Subcutaneous abdominal adipose tissue (tissue), 5 donors: ENCODE results near the gene SGSM1.

Source experiments
- H3K27ac ChIP-seq: one replicate; pipeline ENCODE4 v1.7.0; 2013; ENCODE audit warnings: low read depth, mild to moderate bottlenecking, inconsistent platforms, low read length, moderate library complexity
- H3K27me3 ChIP-seq, 5 donors: one replicate each; pipeline ENCODE4 v1.7.0; 2013; ENCODE audit warnings: low read length in 5 of 5, inconsistent platforms in 1 of 5; ENCODE audit not compliant: control insufficient read depth in 5 of 5, insufficient read depth in 4 of 5
- H3K36me3 ChIP-seq, 5 donors: one replicate each; pipeline ENCODE4 v1.7.0; 2013; ENCODE audit warnings: low read length in 5 of 5; ENCODE audit not compliant: control insufficient read depth in 5 of 5, insufficient read depth in 5 of 5
- H3K4me1 ChIP-seq, 5 donors: one replicate each; pipeline ENCODE4 v1.7.0; 2013; ENCODE audit warnings: low read length in 5 of 5, mild to moderate bottlenecking in 3 of 5, moderate library complexity in 1 of 5; ENCODE audit not compliant: control insufficient read depth in 5 of 5, insufficient read depth in 5 of 5
- H3K4me3 ChIP-seq, 5 donors: one replicate each; pipeline ENCODE4 v1.7.0; 2013; ENCODE audit warnings: low read length in 5 of 5, low read depth in 1 of 5
- H3K9ac ChIP-seq, 5 donors: one replicate each; pipeline ENCODE4 v1.7.0; 2013; ENCODE audit warnings: low read length in 5 of 5, mild to moderate bottlenecking in 4 of 5, moderate library complexity in 3 of 5
- H3K9me3 ChIP-seq, 5 donors: one replicate each; pipeline ENCODE4 v1.7.0; 2013; ENCODE audit warnings: low read length in 5 of 5; ENCODE audit not compliant: control insufficient read depth in 5 of 5
- donor health status: healthy.
- donor health status: healthy.
- donor health status: healthy.
- donor health status: healthy.
- donor health status: healthy.

The SGSM1 gene

GRCh38 chr22:24957043-24957442, 151.0 kb downstream of the SGSM1 start:
- no peaks in the 10 kb centered on the region for H3K9me3 ChIP-seq
- H3K4me3 ChIP-seq, result no peak overlapping the region
- peaks cover 0 to 23% (median 20%) of the 10 kb centered on the region in 5 donors for H3K4me1 ChIP-seq
- H3K9ac ChIP-seq, result no peak overlapping the region
- no peaks in the 10 kb centered on the region for H3K36me3 ChIP-seq
- H3K27me3 ChIP-seq, result no peaks in the 10 kb centered on the region
- H3K27ac ChIP-seq, result no peak overlapping the region

- H3K4me1 ChIP-seq, result peaks cover 7 to 26% (median 10%) of the 10 kb centered on the region in 5 donors
- no peak overlapping the region for H3K27ac ChIP-seq
- H3K36me3 ChIP-seq, result no peaks in the 10 kb centered on the region
- no peaks in the 10 kb centered on the region for H3K9me3 ChIP-seq
- H3K27me3 ChIP-seq, result no peaks in the 10 kb centered on the region
- no peak overlapping the region for H3K4me3 ChIP-seq
- no peak overlapping the region for H3K9ac ChIP-seq
These were observed 155.3 kb downstream of the SGSM1 start for GRCh38 chr22:24961217-24961844.

GRCh38 chr22:24962094-24962493, 156.1 kb downstream of the SGSM1 start:
- Histone ChIP-seq H3K9ac (no peak overlapping the region), H3K27me3 (no peaks in the 10 kb centered on the region), H3K4me1 (peaks cover 8 to 33% (median 14%) of the 10 kb centered on the region in 5 donors), H3K4me3 (no peak overlapping the region), H3K27ac (no peak overlapping the region), H3K36me3 (no peaks in the 10 kb centered on the region), H3K9me3 (no peaks in the 10 kb centered on the region)

GRCh38 chr22:24962835-24963234, 156.8 kb downstream of the SGSM1 start:
- no peaks in the 10 kb centered on the region for H3K27me3 ChIP-seq
- H3K9ac ChIP-seq, result no peak overlapping the region
- peaks cover 8 to 36% (median 14%) of the 10 kb centered on the region in 5 donors for H3K4me1 ChIP-seq
- no peaks in the 10 kb centered on the region for H3K36me3 ChIP-seq
- H3K27ac ChIP-seq, result no peak overlapping the region
- H3K4me3 ChIP-seq, result no peak overlapping the region
- H3K9me3 ChIP-seq, result no peaks in the 10 kb centered on the region

GRCh38 chr22:24964441-24964840, 158.4 kb downstream of the SGSM1 start:
- Histone ChIP-seq H3K9ac (no peak overlapping the region), H3K27me3 (no peaks in the 10 kb centered on the region), H3K4me1 (peaks cover 10 to 52% (median 21%) of the 10 kb centered on the region in 5 donors), H3K27ac (no peak overlapping the region), H3K4me3 (no peak overlapping the region), H3K36me3 (no peaks in the 10 kb centered on the region), H3K9me3 (no peaks in the 10 kb centered on the region)

GRCh38 chr22:24965822-24966626, 160.0 kb downstream of the SGSM1 start:
- peak overlapping the region in 2 of 5 donors; percentile 33 to 51 for H3K9ac ChIP-seq
- no peaks in the 10 kb centered on the region for H3K36me3 ChIP-seq
- H3K27ac ChIP-seq, result peak overlapping the region; percentile 70
- peaks cover 19 to 66% (median 29%) of the 10 kb centered on the region in 5 donors for H3K4me1 ChIP-seq
- H3K4me3 ChIP-seq, result peak overlapping the region in 3 of 5 donors; percentile 13 to 47 (median 25)
- no peaks in the 10 kb centered on the region for H3K9me3 ChIP-seq
- no peaks in the 10 kb centered on the region for H3K27me3 ChIP-seq

GRCh38 chr22:24968066-24968561, 162.1 kb downstream of the SGSM1 start:
- H3K4me3 ChIP-seq, result no peak overlapping the region
- H3K9ac ChIP-seq, result no peak overlapping the region
- no peaks in the 10 kb centered on the region for H3K36me3 ChIP-seq
- H3K27ac ChIP-seq, result peak overlapping the region; percentile 54
- H3K4me1 ChIP-seq, result peaks cover 17 to 59% (median 29%) of the 10 kb centered on the region in 5 donors
- H3K9me3 ChIP-seq, result no peaks in the 10 kb centered on the region
- H3K27me3 ChIP-seq, result no peaks in the 10 kb centered on the region

- H3K36me3 ChIP-seq, result no peaks in the 10 kb centered on the region
- H3K9me3 ChIP-seq, result no peaks in the 10 kb centered on the region
- H3K9ac ChIP-seq, result peak overlapping the region in 3 of 5 donors; percentile 7 to 41 (median 35)
- peak overlapping the region; percentile 82 for H3K27ac ChIP-seq
- H3K27me3 ChIP-seq, result no peaks in the 10 kb centered on the region
- peaks cover 17 to 48% (median 26%) of the 10 kb centered on the region in 5 donors for H3K4me1 ChIP-seq
- peak overlapping the region in 1 of 5 donors; percentile 6 for H3K4me3 ChIP-seq
These were observed 163.7 kb downstream of the SGSM1 start for GRCh38 chr22:24969560-24970301.

- Histone ChIP-seq H3K36me3 (no peaks in the 10 kb centered on the region), H3K9ac (no peak overlapping the region), H3K4me1 (peaks cover 26 to 54% (median 38%) of the 10 kb centered on the region in 5 donors), H3K27ac (no peak overlapping the region), H3K9me3 (no peaks in the 10 kb centered on the region), H3K27me3 (no peaks in the 10 kb centered on the region), H3K4me3 (no peak overlapping the region)
These were observed 166.4 kb downstream of the SGSM1 start for GRCh38 chr22:24972369-24972768.
